K562 (cell line): ENCODE data around the gene CFAP58. TPM values are rescaled to one million over a fixed set of nuclear protein-coding genes. Genes with fewer than 3 reads are reported as not detected.

Experiments used
- BRF2 ChIP-seq: IDR thresholded peaks from 3 replicates; pipeline ENCODE4 v1.6.1; 2011; ENCODE audit warnings: borderline replicate concordance, mild to moderate bottlenecking; ENCODE audit not compliant: insufficient read length, insufficient read depth
- EHMT2 ChIP-seq: fragments of 450-650 bp; IDR thresholded peaks from 2 replicates; pipeline ENCODE4 v1.6.1; 2018; ENCODE audit warnings: antibody characterized with exemption
- FOSL1 ChIP-seq: fragments of 200-800 bp; sonication (Bioruptor generic); conservative IDR thresholded peaks from 2 replicates; pipeline ENCODE4 v1.6.1; 2016; ENCODE audit warnings: missing genetic modification characterization, missing compliant biosample characterization
- HCFC1 ChIP-seq: IDR thresholded peaks from 2 replicates; pipeline ENCODE4 v1.6.1; 2012; ENCODE audit warnings: low read depth, low read length, improper control_type of control experiment
- HNRNPLL ChIP-seq: fragments of 200-400 bp; formaldehyde crosslinking; IDR thresholded peaks from 2 replicates; pipeline ENCODE4 v1.6.1; 2017; ENCODE audit warnings: low read length, low read depth, mild to moderate bottlenecking; ENCODE audit not compliant: poor library complexity, severe bottlenecking
- HSF4 ChIP-seq: fragments of 250-450 bp; sonication (Bioruptor Pico); IDR thresholded peaks from 2 replicates; pipeline ENCODE4 v2.1.2; 2022; ENCODE audit warnings: mild to moderate bottlenecking, moderate library complexity, borderline replicate concordance
- JUND ChIP-seq, 2 experiments: IDR thresholded peaks; 2 replicates in 1 of 2; 3 replicates in 1 of 2; pipeline ENCODE4 v1.6.1; 2011; ENCODE audit warnings: borderline replicate concordance in 2 of 2, low read depth in 2 of 2, low read length in 2 of 2, improper control_type of control experiment in 1 of 2, missing biosample characterization in 1 of 2, missing genetic modification characterization in 1 of 2, missing genetic modification reagents in 1 of 2
- KAT8 ChIP-seq: fragments of 450-650 bp; IDR thresholded peaks from 2 replicates; pipeline ENCODE4 v1.6.1; 2016; ENCODE audit warnings: low read depth, mild to moderate bottlenecking
- MITF ChIP-seq: IDR thresholded peaks from 2 replicates; pipeline ENCODE4 v1.6.1; 2014; ENCODE audit warnings: antibody characterized with exemption
- MTA2 ChIP-seq: fragments of 450-650 bp; IDR thresholded peaks from 2 replicates; pipeline ENCODE4 v1.6.1; 2016; ENCODE audit warnings: low read depth
- PPARD ChIP-seq: fragments of 250-450 bp; sonication (Bioruptor Pico); IDR thresholded peaks from 2 replicates; pipeline ENCODE4 v1.8.0; 2022; ENCODE audit warnings: inconsistent platforms, mild to moderate bottlenecking, moderate library complexity
- RAD21 ChIP-seq, 2 experiments: fragments of 250-450 bp in 1 of 2; fragments of 450-650 bp in 1 of 2; sonication (Bioruptor Pico) in 1 of 2; formaldehyde crosslinking in 1 of 2; IDR thresholded peaks in 1 of 2; conservative IDR thresholded peaks in 1 of 2; 2 replicates each; pipeline versions ENCODE4 v1.4.0 to v1.8.0; 2020 to 2022; ENCODE audit warnings: mild to moderate bottlenecking in 2 of 2, moderate library complexity in 1 of 2
- RB1 ChIP-seq: fragments of 450-650 bp; IDR thresholded peaks from 2 replicates; pipeline ENCODE4 v1.6.1; 2017; ENCODE audit warnings: low read depth, mild to moderate bottlenecking
- RBBP5 ChIP-seq: fragments of 200-600 bp; sonication (generic); IDR thresholded peaks from 2 replicates; pipeline ENCODE4 v1.6.1; 2012; ENCODE audit warnings: borderline replicate concordance, mild to moderate bottlenecking, low read length, control low read depth, inconsistent platforms; ENCODE audit not compliant: insufficient read depth, poor library complexity, severe bottlenecking
- RFX5 ChIP-seq: IDR thresholded peaks from 2 replicates; pipeline ENCODE4 v1.6.1; 2011; ENCODE audit warnings: low read depth, mild to moderate bottlenecking, improper control_type of control experiment, low read length
- RNF2 ChIP-seq: sonication (generic); IDR thresholded peaks from 2 replicates; pipeline ENCODE4 v1.6.1; 2016
- SMAD4 ChIP-seq: fragments of 250-450 bp; sonication (Bioruptor Pico); conservative IDR thresholded peaks from 2 replicates; pipeline ENCODE4 v1.8.0; 2021; ENCODE audit warnings: inconsistent platforms, mild to moderate bottlenecking, moderate library complexity
- ZFP30 ChIP-seq: fragments of 250-450 bp; sonication (Bioruptor Pico); IDR thresholded peaks from 2 replicates; pipeline ENCODE4 v1.8.0; 2022; ENCODE audit warnings: moderate library complexity, mild to moderate bottlenecking, inconsistent platforms, borderline replicate concordance
- ZKSCAN1 ChIP-seq: fragments of 150-350 bp; IDR thresholded peaks from 2 replicates; pipeline ENCODE4 v1.6.1; 2016; ENCODE audit warnings: low read depth, low read length
- ZKSCAN8 ChIP-seq: fragments of 200-800 bp; sonication (Bioruptor generic); IDR thresholded peaks from 2 replicates; pipeline ENCODE4 v1.6.1; 2016; ENCODE audit warnings: missing genetic modification characterization, missing compliant biosample characterization
- ZNF165 ChIP-seq: fragments of 250-450 bp; sonication (Bioruptor Pico); IDR thresholded peaks from 2 replicates; pipeline ENCODE4 v1.4.0; 2020; ENCODE audit warnings: borderline replicate concordance
- ZNF184 ChIP-seq: sonication (generic); formaldehyde crosslinking; IDR thresholded peaks from 2 replicates; pipeline ENCODE4 v1.5.0; 2020; ENCODE audit warnings: missing genetic modification reagents
- ZNF3 ChIP-seq: fragments of 250-450 bp; sonication (Bioruptor Pico); IDR thresholded peaks from 2 replicates; pipeline ENCODE4 v1.5.0; 2021; ENCODE audit warnings: mild to moderate bottlenecking, moderate library complexity
- ZNF445 ChIP-seq: fragments of 250-450 bp; sonication (Bioruptor Pico); IDR thresholded peaks from 2 replicates; pipeline ENCODE4 v1.4.0; 2020; ENCODE audit warnings: low read depth, mild to moderate bottlenecking, moderate library complexity
- polyA plus RNA-seq, 8 experiments: library from polyadenylated mRNA; depleted of rRNA in 4 of 8; stranded (reverse) in 5 of 8; unstranded in 3 of 8; fragments of >200 nt; fragmentation: Nextera tagmentation in 2 of 8; fragmentation: Illumina TruSeq in 1 of 8; extraction: Ambion mirVana in 2 of 8; extraction: Trizol in 1 of 8; gene quantifications; 2 replicates each; pipeline versions ENCODE4 v1.2.1 to v1.2.3, GENCODE V29; 2011 to 2014; ENCODE audit warnings: inconsistent platforms in 1 of 8, missing spikeins in 1 of 8
- total RNA-seq, 7 experiments: library from RNA; depleted of rRNA in 6 of 7; stranded (reverse); fragments of >200 nt in 6 of 7; fragmentation: Illumina TruSeq in 2 of 7; extraction: Trizol in 2 of 7; gene quantifications; 2 replicates each; pipeline versions ENCODE4 v1.2.1 to v1.2.3, GENCODE V29; 2011 to 2021; ENCODE audit warnings: low replicate concordance in 1 of 7
- TF ChIP-seq, protein P1 (sequence below): fragments of 450-650 bp; formaldehyde crosslinking; IDR thresholded peaks from 2 replicates; pipeline ENCODE4 v1.4.0; 2022; ENCODE audit warnings: mild to moderate bottlenecking, moderate library complexity

Gene CFAP58
- total and polyA plus RNA-seq, 9 of the 15 experiments (the other 6 are each of a cell fraction or from before 2014, with no cell fraction given), result 0.08 to 2.0 (median 0.71) TPM

DNA sequence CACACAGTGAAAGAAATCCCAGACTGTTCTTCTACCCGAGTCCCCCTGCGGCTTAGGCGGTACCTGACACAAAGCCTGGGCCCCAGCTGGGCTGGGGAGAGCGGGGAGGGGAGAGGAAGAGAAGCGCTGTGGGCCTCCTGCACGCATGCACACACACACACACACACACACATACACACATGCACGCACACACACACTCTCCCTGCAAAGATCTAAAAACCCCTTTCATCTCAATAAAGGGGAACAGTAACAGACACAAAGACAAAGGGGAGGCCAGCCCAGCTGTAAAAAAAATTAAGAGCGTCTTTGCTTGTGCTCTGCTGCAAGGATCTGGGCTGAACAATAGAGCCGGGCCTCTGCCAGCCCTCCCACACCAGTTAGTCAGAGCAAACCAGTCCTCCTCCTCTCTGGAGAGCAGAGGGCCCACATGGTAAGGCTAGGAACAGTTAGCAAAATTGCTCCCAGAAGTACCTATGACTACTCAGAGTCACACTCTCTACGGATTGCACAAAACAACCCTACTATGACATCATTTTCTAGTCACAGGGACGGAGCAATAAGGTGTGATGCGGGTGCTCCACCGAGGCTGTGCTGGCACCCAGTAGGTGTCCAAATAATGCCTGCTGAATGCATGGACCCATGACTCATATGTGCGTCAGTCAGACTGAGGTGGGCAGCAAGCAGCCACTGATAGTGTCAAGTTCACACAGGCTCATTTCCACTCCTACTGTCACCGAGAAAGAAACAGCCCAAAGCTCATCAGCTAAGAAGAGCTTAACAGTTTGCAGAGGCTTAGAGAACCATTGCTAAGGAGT lies 24.5 kb upstream of the CFAP58 start (continued):
- TF ChIP-seq, protein P1, sequence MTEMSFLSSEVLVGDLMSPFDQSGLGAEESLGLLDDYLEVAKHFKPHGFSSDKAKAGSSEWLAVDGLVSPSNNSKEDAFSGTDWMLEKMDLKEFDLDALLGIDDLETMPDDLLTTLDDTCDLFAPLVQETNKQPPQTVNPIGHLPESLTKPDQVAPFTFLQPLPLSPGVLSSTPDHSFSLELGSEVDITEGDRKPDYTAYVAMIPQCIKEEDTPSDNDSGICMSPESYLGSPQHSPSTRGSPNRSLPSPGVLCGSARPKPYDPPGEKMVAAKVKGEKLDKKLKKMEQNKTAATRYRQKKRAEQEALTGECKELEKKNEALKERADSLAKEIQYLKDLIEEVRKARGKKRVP (CRISPR knock-in tag), result 0 out of 2 replicates have a peak, but pooled peaks have one; percentile 27
- TF ChIP-seq HNRNPLL (no peak), MITF (no peak), PPARD (CRISPR knock-in tag) (no peak), ZNF445 (CRISPR knock-in tag) (no peak), MTA2 (no peak), RBBP5 (no peak), ZNF184 (CRISPR knock-in tag) (no peak), ZFP30 (CRISPR knock-in tag) (no peak), RB1 (no peak), KAT8 (no peak), SMAD4 (CRISPR knock-in tag) (no peak), ZNF165 (CRISPR knock-in tag) (no peak), RNF2 (no peak), HSF4 (CRISPR knock-in tag) (no peak; the same call in 1 of the 2 replicates), ZKSCAN8 (CRISPR knock-in tag) (peak; percentile 79; the same call in 1 of the 2 replicates), ZNF3 (no peak), ZKSCAN1 (peak; percentile 94), FOSL1 (peak; percentile 86), JUND (IDR thresholded peaks at IDR 0.05; ENCODE audit: borderline replicate concordance, low read depth, low read length) (peak; percentile 79), JUND (tag; IDR thresholded peaks at IDR 0.05; ENCODE audit: borderline replicate concordance, low read depth, low read length) (peak; percentile 52; the same call in 1 of the 3 replicates), BRF2 (no peak), RFX5 (no peak), RAD21 (CRISPR knock-in tag; conservative IDR thresholded peaks at IDR 0.05 in 1 of 2, IDR thresholded peaks at IDR 0.05 in 1 of 2) (no peak), EHMT2 (no peak), HCFC1 (no peak)
